HG02610 (cell line): ENCODE results near the gene WDFY3.

Source experiments
- ATAC-seq: cut with Tn5 transposase; IDR thresholded peaks from one replicate; pipeline ENCODE4 v1.9.1; 2021; ENCODE audit warnings: mild to moderate bottlenecking, moderate library complexity; ENCODE audit not compliant: unreplicated experiment

The WDFY3 gene

GRCh38 chr4:84966382-84967242, at the start of gene WDFY3:
WDFY3 (minus strand) TSS chr4:84966690; CDS start chr4:84860591, 106,099 bp downstream.
- ATAC-seq: peak; percentile 67

- ATAC-seq: no peak
Measured at GRCh38 chr4:85005865-85006377, 39.4 kb upstream of the WDFY3 start.

- ATAC-seq: no peak
Measured at GRCh38 chr4:85000343-85000742, 33.9 kb upstream of the WDFY3 start.

GRCh38 chr4:84995386-84995785, 28.9 kb upstream of the WDFY3 start:
- ATAC-seq: no peak

GRCh38 chr4:84994280-84994679, 27.8 kb upstream of the WDFY3 start:
- no peak for ATAC-seq

GRCh38 chr4:84985952-84986351, 19.5 kb upstream of the WDFY3 start:
- ATAC-seq: no peak

- no peak for ATAC-seq
Measured at GRCh38 chr4:84977396-84977795, 10.9 kb upstream of the WDFY3 start.

GRCh38 chr4:84973856-84974255, 7.4 kb upstream of the WDFY3 start:
- no peak for ATAC-seq

GRCh38 chr4:84971319-84971932, 4.9 kb upstream of the WDFY3 start:
- ATAC-seq: no peak

GRCh38 chr4:84968925-84969324, 2.4 kb upstream of the WDFY3 start:
- ATAC-seq: no peak

GRCh38 chr4:84967243-84967690, 777 bp upstream of the WDFY3 start:
- ATAC-seq: no peak

GRCh38 chr4:84965553-84966381, 723 bp downstream of the WDFY3 start:
- peak; percentile 37 for ATAC-seq

- ATAC-seq: no peak
Measured at GRCh38 chr4:84964995-84965552, 1.4 kb downstream of the WDFY3 start.

GRCh38 chr4:84962102-84962501, 4.4 kb downstream of the WDFY3 start:
- ATAC-seq: no peak

GRCh38 chr4:84958434-84958833, 8.1 kb downstream of the WDFY3 start:
- ATAC-seq: no peak

GRCh38 chr4:84957514-84958420, 8.7 kb downstream of the WDFY3 start:
- ATAC-seq: no peak

GRCh38 chr4:84956014-84956413, 10.5 kb downstream of the WDFY3 start:
- ATAC-seq: no peak

GRCh38 chr4:84954982-84955567, 11.4 kb downstream of the WDFY3 start:
- no peak for ATAC-seq

GRCh38 chr4:84952776-84953175, 13.7 kb downstream of the WDFY3 start:
- ATAC-seq: no peak
